Glutamatergic neuron (in vitro differentiated cells): Measurements from ENCODE around the gene RASA3. TPM values are rescaled to one million over a fixed set of nuclear protein-coding genes. Genes with fewer than 3 reads are reported as not detected.

ENCODE experiments used
- DNase-seq: peaks from one replicate; pipeline ENCODE4 v3.0.0; 2022
- H3K27ac Mint-ChIP-seq: one replicate; pipeline ENCODE4 v1.8.0; 2020; ENCODE audit warnings: mild to moderate bottlenecking, mixed read lengths, inconsistent platforms; ENCODE audit not compliant: unreplicated experiment
- H3K27me3 Mint-ChIP-seq: one replicate; pipeline ENCODE4 v1.8.0; 2020; ENCODE audit warnings: mild to moderate bottlenecking, moderate library complexity, mixed read lengths, inconsistent platforms; ENCODE audit not compliant: unreplicated experiment
- H3K36me3 Mint-ChIP-seq: one replicate; pipeline ENCODE4 v1.8.0; 2020; ENCODE audit warnings: mild to moderate bottlenecking, mixed read lengths, inconsistent platforms; ENCODE audit not compliant: unreplicated experiment
- H3K4me1 Mint-ChIP-seq: one replicate; pipeline ENCODE4 v1.8.0; 2020; ENCODE audit warnings: mild to moderate bottlenecking, low read depth, mixed read lengths, inconsistent platforms; ENCODE audit not compliant: unreplicated experiment
- H3K4me3 Mint-ChIP-seq: one replicate; pipeline ENCODE4 v1.8.0; 2020; ENCODE audit warnings: mild to moderate bottlenecking, mixed read lengths, inconsistent platforms; ENCODE audit not compliant: unreplicated experiment
- H3K9me3 Mint-ChIP-seq: one replicate; pipeline ENCODE4 v1.8.0; 2020; ENCODE audit warnings: mild to moderate bottlenecking, moderate library complexity, mixed read lengths, inconsistent platforms; ENCODE audit not compliant: unreplicated experiment
- CTCF ChIP-seq: fragments of 200-600 bp; sonication (generic); IDR thresholded peaks from one replicate; pipeline ENCODE4 v1.5.0; 2021; ENCODE audit not compliant: partially characterized antibody, unreplicated experiment
- total RNA-seq: library from RNA; stranded (reverse); fragmentation: NEBNext Ultra II Directional; extraction: Animal tissue kit (Norgen Biotek cat#: 25700); gene quantifications from one replicate; pipeline ENCODE4 v1.2.1, GENCODE V29; 2021; ENCODE audit not compliant: unreplicated experiment

Gene RASA3
- total RNA-seq, 1 donor from 2014 or later, result 15.2 TPM

- Mint-ChIP-seq H3K4me1 (peaks cover 9% of the 10 kb centered on the region), H3K9me3 (peaks cover 3% of the 10 kb centered on the region), H3K27me3 (peaks cover 2% of the 10 kb centered on the region), H3K27ac (no peak overlapping the region), H3K4me3 (no peak overlapping the region), H3K36me3 (peaks cover 4% of the 10 kb centered on the region)
- no peak for TF ChIP-seq CTCF
- no peak for DNase-seq
Observed at GRCh38 chr13:114050536-114051450, 81.6 kb downstream of the RASA3 start.

GRCh38 chr13:114049626-114050101 lies 82.8 kb downstream of the RASA3 start:
- H3K4me1 Mint-ChIP-seq, result peaks cover 6% of the 10 kb centered on the region
- H3K36me3 Mint-ChIP-seq, result peaks cover 7% of the 10 kb centered on the region
- DNase-seq, result no peak
- peaks cover 5% of the 10 kb centered on the region for H3K27me3 Mint-ChIP-seq
- no peak for TF ChIP-seq CTCF
- peaks cover 6% of the 10 kb centered on the region for H3K9me3 Mint-ChIP-seq
- no peak overlapping the region for H3K4me3 Mint-ChIP-seq
- no peak overlapping the region for H3K27ac Mint-ChIP-seq

GRCh38 chr13:114049026-114049425 lies 83.4 kb downstream of the RASA3 start:
- DNase-seq, result no peak
- Mint-ChIP-seq H3K27me3 (peaks cover 5% of the 10 kb centered on the region), H3K9me3 (peaks cover 7% of the 10 kb centered on the region), H3K4me1 (peaks cover 5% of the 10 kb centered on the region), H3K27ac (no peak overlapping the region), H3K4me3 (no peak overlapping the region), H3K36me3 (peaks cover 7% of the 10 kb centered on the region)
- no peak for TF ChIP-seq CTCF

GRCh38 chr13:114048443-114048842 lies 84.0 kb downstream of the RASA3 start:
- TF ChIP-seq CTCF, result no peak
- Mint-ChIP-seq H3K36me3 (peaks cover 8% of the 10 kb centered on the region), H3K4me3 (no peak overlapping the region), H3K27me3 (peaks cover 5% of the 10 kb centered on the region), H3K9me3 (peaks cover 6% of the 10 kb centered on the region), H3K4me1 (peaks cover 5% of the 10 kb centered on the region), H3K27ac (no peak overlapping the region)
- no peak for DNase-seq

GRCh38 chr13:114047358-114047881 lies 85.0 kb downstream of the RASA3 start:
- peaks cover 10% of the 10 kb centered on the region for H3K27me3 Mint-ChIP-seq
- no peak for TF ChIP-seq CTCF
- peaks cover 18% of the 10 kb centered on the region for H3K36me3 Mint-ChIP-seq
- H3K9me3 Mint-ChIP-seq, result peaks cover 10% of the 10 kb centered on the region
- H3K4me3 Mint-ChIP-seq, result no peak overlapping the region
- DNase-seq, result no peak
- no peak overlapping the region for H3K27ac Mint-ChIP-seq
- H3K4me1 Mint-ChIP-seq, result peaks cover 6% of the 10 kb centered on the region
